Measurements from ENCODE around the gene FAM111B.
"Not testable (repeated sequence)": the region's sequence is repeated elsewhere in the genome, so short reads cannot be mapped to it uniquely, and the experiment has no call there.

The FAM111B gene, protein sequence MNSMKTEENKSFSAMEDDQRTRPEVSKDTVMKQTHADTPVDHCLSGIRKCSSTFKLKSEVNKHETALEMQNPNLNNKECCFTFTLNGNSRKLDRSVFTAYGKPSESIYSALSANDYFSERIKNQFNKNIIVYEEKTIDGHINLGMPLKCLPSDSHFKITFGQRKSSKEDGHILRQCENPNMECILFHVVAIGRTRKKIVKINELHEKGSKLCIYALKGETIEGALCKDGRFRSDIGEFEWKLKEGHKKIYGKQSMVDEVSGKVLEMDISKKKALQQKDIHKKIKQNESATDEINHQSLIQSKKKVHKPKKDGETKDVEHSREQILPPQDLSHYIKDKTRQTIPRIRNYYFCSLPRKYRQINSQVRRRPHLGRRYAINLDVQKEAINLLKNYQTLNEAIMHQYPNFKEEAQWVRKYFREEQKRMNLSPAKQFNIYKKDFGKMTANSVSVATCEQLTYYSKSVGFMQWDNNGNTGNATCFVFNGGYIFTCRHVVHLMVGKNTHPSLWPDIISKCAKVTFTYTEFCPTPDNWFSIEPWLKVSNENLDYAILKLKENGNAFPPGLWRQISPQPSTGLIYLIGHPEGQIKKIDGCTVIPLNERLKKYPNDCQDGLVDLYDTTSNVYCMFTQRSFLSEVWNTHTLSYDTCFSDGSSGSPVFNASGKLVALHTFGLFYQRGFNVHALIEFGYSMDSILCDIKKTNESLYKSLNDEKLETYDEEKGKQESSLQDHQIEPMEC

DNA sequence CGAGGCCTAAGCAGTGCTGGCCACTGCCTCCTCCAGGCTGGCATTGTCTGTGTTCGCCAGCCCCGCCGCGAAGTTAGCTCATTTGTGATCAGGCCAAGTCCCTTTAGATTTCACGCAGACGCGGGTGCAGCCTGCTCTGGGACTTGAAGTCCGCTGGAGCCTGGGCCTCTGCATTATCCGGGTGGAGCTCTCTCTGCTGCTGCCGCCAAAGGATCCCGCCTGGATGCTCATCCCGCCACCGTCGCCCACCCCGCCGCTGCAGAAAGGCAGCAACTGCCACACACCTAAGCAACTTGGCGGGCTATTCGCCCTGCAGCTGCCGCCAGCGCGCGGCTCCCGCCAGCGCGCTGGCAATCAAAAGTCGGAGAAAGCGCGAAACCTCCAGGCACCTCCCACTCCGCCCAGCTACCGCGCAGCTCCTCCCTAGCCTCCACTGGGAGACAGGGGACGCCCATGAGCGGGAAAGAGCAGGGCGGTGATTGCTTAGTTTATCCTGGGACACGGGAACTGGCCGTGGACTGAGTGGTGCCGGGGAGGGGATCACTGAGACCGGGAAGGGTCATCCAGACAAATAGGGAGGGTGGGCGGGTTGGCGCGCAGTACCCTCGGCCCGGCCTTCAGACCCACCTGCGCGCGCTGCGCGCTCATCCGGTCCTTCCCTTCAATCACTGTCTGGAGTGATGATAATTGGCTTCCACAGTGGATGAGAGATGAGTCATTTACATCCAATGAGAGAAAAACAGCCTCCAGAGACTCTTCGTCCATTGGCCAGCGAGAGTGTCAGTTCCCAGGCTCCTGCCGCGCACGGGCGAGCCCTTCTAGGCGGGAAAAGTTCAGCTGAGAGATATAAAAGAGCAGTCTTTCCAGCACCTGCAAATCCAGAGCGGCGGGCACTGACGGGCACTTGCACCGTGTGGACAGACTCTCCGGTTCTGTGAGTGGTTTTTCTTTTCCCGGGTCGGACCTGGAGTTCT is at the start of gene FAM111B:
TSS of gene FAM111B (plus strand) at position 875 of the 974 bp plus-strand sequence. CDS start 2,389 bp downstream, outside the sequence.
- peak; percentile 97 for DNase-seq

DNA sequence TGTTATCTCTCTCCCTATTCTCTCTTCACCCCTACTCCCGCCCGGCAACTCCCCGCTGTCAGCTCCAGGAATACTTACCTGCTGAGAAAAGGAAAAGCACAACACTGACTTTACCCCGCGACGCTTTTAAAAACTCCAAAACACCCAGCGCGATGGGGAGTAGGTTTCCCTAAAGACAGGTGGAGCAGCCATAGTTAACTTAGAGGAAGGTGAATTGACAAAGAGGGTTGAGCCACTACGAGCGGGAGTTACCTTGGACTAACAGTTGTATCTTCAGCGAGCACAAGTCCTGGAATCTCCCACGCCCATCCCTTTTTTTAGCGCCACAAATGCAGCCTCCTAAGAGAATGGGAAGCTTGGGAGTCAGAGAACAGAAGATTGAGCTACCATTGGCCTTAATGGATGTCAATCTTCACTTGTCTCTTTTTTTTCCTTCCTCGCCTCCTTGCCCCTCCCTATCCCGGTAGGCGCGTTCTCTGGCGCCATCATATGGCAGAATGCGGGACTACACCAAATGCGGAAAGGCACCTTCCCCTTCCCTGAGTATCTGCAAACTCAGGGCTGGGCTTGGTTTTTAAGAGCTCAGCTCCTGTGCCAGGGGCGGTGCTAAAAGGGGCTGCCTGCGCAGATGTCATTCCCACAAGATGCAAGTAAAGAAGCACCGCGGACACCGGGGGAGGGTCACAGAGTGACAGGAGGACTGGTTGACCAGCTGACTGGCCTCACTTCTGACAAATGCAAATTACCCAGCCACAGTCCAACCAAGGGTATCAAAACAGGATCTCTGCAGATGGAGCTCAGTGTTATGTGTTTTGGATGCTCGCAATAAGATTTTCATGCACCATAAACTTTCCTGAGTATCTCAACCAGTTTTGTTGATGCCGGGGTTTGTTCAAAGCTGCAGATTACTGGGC is 48.7 kb upstream of the FAM111B start:
- DNase-seq, result peak; percentile 41

DNA sequence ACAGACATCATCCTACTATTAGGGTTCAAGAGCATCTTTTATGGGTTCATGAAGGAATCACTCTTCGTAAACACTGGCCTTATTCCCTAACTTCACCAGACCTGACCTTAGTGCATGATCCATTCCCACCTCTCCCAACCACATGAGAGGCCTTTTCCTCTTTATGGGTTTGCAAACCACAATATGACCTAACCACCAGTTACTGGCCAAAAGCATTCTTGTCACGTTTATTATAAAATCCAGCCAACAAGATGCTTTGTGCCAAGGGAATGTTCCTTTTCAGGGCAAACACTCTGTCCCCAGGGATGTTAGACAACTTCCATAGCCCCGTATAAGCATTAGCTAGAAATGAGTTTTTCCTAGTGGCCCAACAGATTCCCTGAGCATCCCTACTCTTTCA is 46.9 kb upstream of the FAM111B start:
- not testable (repeated sequence) for DNase-seq

DNA sequence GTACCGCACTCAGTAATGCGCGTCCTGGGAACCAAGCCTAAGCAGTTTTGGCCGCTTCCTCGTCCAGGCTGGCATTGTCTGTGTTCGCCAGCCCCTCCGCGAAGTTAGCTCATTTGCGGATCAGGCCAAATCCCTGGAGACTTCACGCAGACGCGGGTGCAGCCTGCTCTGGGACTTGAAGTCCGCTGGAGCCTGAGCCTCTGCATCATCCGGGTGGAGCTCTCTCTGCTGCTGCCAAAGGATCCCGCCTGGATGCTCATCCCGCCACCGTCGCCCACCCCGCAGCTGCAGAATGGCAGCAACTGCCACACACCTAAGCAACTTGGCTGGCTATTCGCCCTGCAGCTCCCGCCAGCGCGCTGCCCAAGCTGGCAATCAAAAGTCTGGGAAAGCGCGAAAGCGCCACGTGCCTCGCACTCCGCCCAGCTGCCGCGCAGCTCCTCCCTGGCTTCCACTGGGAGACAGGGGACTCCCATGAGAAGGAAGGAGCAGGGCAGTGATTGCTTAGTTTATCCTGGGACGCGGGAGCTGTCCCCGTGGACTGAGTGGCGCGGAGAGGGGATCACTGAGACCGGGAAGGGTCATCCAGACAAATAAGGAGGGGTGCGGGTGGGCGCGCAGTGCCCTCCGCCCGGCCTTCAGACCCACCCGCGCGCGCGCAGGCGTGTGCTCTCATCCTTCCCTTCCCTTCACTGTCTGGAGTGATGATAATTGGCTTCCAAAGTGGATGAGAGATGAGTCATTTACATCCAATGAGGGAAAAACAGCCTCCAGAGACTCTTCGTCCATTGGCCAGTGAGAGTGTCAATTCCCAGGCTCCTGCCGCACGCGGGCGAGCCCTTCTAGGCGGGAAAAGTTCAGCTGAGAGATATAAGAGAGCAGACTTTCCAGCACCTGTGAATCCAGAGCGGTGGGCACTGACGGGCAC is 44.2 kb upstream of the FAM111B start:
- DNase-seq, result no peak

DNA sequence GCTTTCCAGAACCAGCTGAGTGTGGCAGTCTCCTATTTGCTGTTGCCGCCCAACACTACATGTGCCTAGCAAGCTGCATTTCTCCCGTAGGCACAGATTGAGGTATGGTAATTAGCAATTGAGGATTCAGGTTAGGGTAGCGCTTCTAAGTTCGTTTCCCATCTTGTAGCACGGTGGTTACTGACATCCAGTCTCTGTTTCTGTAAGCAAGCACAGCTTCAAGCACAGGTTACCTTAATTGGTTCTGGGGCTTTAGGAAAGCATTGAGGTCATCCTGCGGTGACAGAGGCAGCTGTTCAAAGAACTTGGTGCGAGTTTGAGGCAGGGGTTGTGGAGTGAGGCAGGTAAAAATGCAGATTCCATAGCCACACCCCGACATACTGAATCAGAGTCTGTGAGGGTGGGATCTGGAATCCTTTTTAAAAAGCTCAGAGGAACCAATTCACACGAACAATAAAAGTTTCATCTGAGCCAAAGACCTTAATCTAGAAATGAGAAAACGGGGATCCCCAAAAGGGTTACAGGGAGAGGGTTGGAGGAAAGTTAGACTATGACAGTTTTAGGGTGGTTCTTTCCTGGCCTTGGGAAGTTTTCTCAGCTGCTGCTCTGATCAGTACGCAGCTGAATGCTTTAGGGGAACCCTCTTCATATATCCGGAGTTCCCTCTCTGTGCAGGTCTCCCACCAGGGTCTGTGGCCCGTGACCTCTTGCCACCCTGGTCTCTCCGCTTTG is 42.9 kb upstream of the FAM111B start:
- not testable (repeated sequence) for DNase-seq

DNA sequence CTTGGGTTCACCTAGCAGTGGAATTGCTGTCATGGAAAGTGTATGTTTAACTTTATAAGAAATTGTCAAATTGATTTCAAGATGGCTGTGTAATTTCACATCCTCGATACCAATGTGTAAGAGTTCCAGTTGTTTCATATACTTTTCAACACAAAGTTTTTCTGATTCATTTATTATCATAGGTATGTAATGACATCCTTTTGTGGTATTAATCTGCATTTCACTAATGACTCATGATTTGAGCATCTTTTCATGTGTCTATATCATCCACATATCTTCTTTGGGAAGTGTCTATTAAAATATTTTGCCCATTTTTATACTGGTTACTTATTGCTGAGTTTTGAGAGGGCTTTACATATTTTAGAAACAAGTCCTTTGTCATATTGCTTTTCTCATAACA is 38.0 kb upstream of the FAM111B start:
- DNase-seq, result no peak

DNA sequence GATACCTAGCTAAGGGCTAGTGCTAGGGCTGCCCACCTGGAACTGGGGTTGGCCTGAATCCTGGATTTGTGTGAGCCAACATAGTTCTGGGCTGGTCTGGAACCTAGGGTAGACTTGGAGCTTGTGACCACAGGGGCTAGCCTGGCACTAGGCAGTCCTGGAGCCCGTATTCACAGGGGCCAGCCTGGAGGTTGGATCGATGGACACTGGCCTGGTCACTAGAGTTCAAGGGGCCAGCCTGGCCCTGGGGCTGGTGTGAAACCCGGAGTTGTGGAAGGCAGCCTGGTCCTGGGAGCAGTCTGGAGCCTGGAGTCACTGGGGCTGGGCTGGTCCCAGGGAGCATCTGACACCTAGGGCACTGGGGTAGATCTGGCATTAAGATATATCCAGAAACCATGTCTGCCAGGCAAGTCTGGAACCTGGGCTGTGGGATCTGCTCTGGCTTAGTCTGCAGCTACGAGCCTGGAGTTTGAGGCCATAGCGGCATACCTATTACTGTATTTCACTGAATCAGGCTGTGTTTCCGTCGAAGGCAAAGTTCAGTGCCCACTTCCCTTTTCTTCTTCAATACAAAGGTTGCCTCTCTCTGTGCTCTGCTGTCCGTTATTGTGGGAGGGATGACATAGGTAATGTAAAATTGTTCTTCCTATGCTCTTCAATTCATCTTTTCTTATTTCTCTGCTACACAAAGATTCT is 30.0 kb upstream of the FAM111B start:
- no peak for DNase-seq

DNA sequence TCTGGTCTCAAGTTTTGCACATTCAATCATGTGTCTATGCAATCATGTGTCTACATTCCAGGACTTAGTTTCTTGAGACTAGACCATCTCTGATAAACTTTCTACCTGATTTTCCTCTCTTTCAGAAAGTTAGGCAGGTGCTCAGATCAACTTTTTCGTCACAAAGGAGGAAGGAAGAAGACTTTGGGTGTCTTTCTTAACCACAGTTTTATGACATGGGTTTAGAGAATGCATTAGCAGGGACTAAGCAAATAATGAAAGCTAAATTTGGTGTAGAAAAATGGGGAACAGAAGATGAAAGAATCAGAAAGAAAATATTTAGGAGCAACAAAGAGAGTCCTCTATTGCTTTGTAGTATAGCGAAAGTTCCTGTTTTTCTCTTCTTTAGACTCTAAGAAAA is 28.6 kb upstream of the FAM111B start:
- DNase-seq, result no peak

DNA sequence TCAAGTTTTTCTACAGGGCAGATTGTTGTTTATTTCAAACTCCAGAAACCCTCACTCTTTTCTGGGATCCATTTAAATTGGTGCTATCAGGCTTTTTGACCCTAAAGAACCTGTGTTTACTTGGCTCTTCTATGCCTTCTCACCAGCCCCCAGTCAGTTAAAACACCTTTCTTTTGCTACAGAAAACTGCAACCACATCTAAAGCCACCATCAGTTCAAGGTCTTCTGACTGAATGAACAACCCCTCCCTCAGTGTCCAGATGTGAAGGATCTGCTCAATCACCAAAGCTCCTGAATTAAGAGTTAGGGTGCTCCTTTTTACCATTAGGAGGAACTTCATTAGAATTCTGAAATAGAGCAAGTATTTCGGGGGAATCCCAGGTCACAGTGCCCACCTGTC is 28.0 kb upstream of the FAM111B start:
- no peak for DNase-seq

DNA sequence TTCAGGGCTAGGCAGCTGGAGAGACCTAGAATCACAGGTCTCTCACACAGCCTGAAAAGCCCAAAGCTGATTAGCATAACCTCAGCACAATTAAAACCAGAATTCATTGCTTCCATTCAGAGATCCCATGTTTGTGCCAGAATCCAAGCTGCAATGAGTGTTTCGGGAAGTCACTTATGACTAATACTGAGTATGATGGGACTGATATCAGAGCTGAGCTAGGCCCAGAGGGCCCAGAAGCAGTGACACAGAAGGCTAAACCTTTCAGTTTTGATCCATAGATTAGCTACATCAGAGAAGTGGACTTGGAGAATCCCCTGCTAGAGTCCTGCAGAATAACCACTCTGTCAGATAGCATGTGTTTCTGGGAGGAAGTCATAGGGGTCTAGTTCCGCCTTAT is 26.6 kb upstream of the FAM111B start:
- not testable (repeated sequence) for DNase-seq

DNA sequence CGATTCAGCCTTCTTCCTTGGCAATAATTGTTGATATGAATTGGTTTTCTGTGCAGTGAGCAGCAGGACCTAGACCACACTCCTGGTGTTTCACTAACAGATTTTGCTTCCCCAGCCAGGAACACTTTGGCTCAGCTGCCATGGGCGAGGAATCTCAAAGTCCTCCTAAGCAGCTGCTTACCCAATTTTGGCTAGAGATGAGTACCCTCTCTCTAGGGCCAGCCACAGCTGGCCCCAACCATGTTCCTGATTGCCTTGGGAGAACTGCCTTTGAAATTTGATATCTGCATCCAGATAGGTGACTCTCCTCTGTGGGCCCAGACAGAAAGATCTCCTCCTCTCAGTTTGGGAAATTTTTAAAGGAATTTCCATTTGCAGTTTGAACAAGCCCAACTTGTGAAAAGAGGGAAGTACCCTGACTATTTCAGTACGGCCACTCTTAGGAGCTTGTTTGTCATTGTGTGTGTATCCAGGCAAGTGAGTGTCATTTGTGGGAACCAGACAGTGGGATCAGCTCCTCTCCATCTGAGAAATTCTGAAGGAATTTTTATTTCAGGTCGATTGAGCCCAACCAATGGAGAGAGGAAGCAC is 25.5 kb upstream of the FAM111B start:
- not testable (repeated sequence) for DNase-seq

DNA sequence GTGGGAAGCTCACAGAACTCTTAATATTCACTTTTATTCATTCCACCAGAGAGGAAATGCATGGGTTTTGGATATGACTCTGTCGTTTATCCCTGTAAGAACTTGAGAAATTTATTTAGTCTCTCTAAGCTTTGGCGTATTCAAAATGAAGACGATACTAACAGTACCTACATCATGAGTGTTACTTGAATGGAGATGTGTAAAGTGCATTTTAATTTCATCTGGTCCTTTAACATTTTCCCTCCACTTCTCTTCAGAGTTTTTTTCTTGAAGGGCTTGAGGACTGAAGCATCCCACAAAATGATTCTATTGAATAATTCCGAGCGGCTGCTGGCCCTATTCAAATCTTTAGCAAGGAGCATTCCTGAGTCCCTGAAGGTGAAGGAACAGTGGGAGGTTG is 21.0 kb upstream of the FAM111B start, which contains the start of gene GLYATL1B:
TSS of gene GLYATL1B (plus strand) at position 301 of the 400 bp plus-strand sequence. CDS start at position 301, 0 bp downstream.
- DNase-seq, result not testable (repeated sequence)

DNA sequence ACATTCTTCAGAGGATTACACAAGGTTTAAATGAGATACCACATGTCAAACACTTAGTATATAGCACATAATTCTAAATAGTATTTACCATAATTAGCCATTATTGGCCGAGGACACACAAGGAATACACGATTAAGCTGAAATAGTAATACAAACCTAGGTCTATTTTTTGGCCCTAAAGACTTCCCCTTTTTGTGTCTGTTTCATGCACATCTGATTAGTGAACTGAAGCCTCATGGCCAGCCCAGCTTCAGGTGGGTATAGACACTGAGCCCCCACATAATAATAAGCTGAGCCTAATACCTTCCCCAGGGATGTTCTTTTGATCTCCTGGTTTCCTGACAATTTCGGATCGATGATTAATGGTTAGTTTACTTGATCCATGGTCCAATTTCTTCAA is 18.9 kb upstream of the FAM111B start:
- no peak for DNase-seq

DNA sequence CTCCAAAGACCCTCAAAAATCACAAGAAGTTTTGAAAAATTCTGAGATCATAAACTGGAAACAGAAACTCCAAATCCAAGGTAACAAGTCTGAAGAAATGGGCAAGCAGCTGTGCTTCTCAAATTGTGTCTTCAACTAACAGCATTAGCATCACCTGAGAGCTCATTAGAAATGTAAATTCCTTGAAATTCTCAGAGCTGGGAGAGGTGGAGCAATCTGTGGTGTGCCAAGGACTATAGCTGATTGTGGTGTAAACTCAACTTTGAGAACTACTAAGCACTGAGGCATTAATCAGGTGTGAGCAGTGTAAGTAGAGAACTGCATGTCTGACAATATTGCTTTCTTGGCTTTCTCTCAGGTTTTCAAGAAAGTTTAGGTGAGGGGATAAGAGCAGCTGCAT is 13.5 kb upstream of the FAM111B start:
- not testable (repeated sequence) for DNase-seq

DNA sequence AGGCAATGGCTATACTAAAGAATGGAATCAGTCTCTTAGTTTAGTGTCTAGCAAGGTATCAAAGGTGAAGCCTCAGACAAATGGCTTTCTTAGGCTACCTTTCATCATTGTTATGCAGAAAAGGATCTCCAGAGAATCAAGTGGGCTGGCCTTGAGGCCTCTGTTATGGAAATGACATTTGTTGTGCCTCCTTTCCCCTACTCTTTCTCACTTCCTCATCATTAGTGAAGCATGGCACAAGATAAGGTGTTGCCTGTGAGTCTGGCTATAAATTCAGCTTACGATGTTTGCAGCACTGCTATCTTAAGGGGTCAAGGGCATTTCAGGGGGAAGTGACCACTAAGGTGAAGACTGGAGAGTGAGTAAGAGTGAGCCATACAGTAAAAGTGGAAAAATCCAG is 11.8 kb upstream of the FAM111B start:
- DNase-seq, result not testable (repeated sequence)

DNA sequence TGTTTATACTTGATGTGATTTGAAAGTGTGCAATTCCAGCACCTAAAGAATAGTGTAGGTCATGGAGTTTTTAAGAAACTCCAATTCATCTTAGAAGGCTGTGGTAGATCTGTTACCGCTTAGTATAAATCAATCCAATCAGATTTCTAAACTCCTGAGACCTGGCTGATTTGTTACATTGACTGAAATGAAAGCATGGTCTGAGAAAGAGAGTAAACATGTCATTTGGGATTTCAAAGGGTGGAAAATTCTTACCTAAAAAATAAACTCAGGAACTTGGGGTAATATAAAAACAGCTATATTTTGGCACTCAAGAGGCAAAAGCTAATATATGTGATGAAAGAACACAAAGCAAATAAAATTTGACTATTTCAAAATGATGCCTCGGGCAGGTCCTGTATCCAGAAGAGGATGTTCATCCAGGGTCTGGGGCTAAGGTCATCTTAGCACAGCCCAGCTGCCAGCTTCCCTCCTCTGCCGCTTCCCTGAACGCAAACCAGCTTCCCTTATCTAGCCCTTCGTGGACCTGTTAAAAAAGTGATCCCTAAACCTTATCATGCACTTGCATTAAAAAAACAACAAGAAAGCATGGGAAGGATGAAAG is 11.0 kb upstream of the FAM111B start:
- not testable (repeated sequence) for DNase-seq

DNA sequence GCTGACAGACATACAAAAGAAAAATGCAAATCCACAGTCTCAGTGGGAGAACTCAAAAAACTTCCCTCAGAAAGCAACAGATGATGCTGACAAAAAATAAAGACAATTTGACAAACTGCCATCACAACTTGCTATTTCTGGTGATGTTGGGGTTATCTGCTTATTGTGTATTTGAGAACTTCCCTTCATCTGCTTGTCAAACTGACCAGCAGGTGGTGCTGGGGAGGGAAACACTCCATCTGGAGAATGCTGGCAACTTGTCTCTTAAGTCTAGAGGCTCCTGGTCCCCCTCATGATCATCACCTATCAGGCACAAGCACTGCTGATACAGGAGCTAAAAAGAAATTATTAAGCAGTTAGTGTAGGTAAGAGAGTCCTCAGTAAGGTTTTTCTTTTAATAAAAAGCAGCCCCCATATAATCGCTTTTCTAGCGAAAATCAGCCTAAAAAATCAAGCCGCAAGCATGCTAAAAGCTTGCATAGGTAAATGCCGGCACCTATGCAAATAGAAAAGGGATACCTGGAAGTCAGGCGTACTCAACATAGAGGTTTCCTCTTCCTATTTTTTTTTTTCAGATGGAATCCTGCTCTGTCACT is 9.8 kb upstream of the FAM111B start:
- no peak for DNase-seq

DNA sequence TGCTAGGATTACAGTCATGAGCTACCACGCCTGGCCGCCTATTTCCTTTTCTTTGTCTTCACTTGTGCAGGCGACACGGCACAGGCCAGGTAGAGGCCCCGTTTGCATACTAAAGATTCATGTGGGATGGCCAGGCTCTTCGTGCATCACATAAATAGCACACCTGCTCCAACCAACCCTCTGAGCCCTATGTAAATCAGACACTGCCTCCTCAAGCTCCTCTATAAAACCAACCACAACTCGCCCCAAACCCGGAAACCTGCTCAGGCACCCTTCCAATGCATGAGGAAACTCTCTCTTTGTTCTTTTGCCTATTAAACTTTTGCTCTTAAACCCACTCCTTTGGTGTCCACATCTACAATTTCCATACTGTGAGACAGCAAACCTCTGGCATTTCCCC is 9.1 kb upstream of the FAM111B start:
- not testable (repeated sequence) for DNase-seq

All from NCI-H1436 treated with DMSO at 0.1 percent for 48 hours (cell line).